ENCODE measurements around the gene ATP8A1.

DNA sequence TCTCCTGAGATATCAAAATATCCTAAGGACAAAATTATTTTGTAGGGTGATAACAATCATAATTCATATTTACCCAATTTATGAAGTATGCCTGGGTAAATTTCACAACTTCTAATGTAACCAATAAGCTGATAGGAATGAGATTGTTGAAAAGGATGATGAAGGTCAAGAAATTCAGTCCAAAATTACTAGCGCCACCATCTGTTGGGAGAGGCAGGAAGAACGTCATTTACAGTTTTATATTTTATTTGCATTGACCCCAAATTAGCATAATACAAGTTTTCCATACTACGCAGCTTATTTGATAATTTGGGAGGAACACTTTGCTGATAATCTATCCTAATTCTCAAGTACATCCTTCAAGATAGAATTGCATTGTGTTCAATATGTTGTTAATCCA, 78.7 kb downstream of the ATP8A1 start:
- no peak for TF ChIP-seq POLR2A (IDR thresholded peaks at IDR 0.05; ENCODE audit: low read depth, low read length)
- TF ChIP-seq POU2F2 (IDR thresholded peaks at IDR 0.05; ENCODE audit: low read depth, low read length), result no peak
- no peak for TF ChIP-seq POLR2AphosphoS5 (IDR thresholded peaks at IDR 0.05; ENCODE audit: low read depth, low read length)
- no peak for TF ChIP-seq TAF1 (IDR thresholded peaks at IDR 0.05; ENCODE audit: low read depth, low read length)
